Uterus (tissue), 4 donors: ENCODE measurements around the gene LCN6. TPM values are rescaled to one million over a fixed set of nuclear protein-coding genes. Genes with fewer than 3 reads are reported as not detected.

Experiments used
- DNase-seq, 2 donors: peaks; one replicate each; pipeline ENCODE4 v3.0.0-alpha.2; 2019 to 2020
- H3K27ac ChIP-seq, 2 donors: fragments of 200-600 bp; sonication (generic); 1 replicate in 1 of 2; 2 replicates in 1 of 2; pipeline ENCODE4 v1.5.1; 2016 to 2018
- H3K27me3 ChIP-seq, 2 donors: fragments of 200-600 bp; sonication (generic); one replicate each; pipeline ENCODE4 v1.5.1; 2018 to 2019; ENCODE audit warnings: control low read depth in 1 of 2
- H3K36me3 ChIP-seq, 2 donors: fragments of 200-600 bp; sonication (generic); one replicate each; pipeline ENCODE4 v1.5.1; 2019; ENCODE audit warnings: control low read depth in 1 of 2
- H3K4me1 ChIP-seq, 2 donors: fragments of 200-600 bp; sonication (generic); one replicate each; pipeline ENCODE4 v1.5.1; 2018 to 2019; ENCODE audit warnings: control low read depth in 1 of 2
- H3K4me3 ChIP-seq, 2 donors: fragments of 200-600 bp; sonication (generic); 1 replicate in 1 of 2; 2 replicates in 1 of 2; pipeline ENCODE4 v1.5.1; 2018 to 2019; ENCODE audit warnings: mild to moderate bottlenecking in 1 of 2
- H3K9me3 ChIP-seq, 2 donors: fragments of 200-600 bp; sonication (generic); one replicate each; pipeline ENCODE4 v1.5.1; 2019; ENCODE audit warnings: control low read depth in 1 of 2
- CTCF ChIP-seq, 4 experiments: fragments of 200-600 bp in 2 of 4; fragments of 450-650 bp in 2 of 4; sonication (generic) in 2 of 4; IDR thresholded peaks; one replicate each; pipeline ENCODE4 v1.5.1; 2016 to 2019; ENCODE audit warnings: antibody characterized with exemption in 4 of 4, mild to moderate bottlenecking in 2 of 4, moderate library complexity in 1 of 4
- POLR2A ChIP-seq, 2 donors: fragments of 450-650 bp; IDR thresholded peaks; one replicate each; pipeline ENCODE4 v1.6.1; 2016; ENCODE audit warnings: antibody characterized with exemption in 2 of 2, mild to moderate bottlenecking in 1 of 2, moderate library complexity in 1 of 2
- intact Hi-C: fragments of 100-400 bp; cut with DNase I; formaldehyde crosslinking; loops from one replicate; pipeline ENCODE4 v1.15.1; 2023; ENCODE audit warnings: low total_unique reads
- total RNA-seq, 4 donors: library from RNA; depleted of rRNA in 3 of 4; stranded (reverse); fragments of >200 nt in 3 of 4; gene quantifications; one replicate each; pipeline versions ENCODE4 v1.1.0 to v1.2.4, GENCODE V29; 2014 to 2023
- donor health status: DM: yes; HTN: yes; CAD: no.

The LCN6 gene
- total RNA-seq, 4 donors from 2014 or later, result 1.2 to 164 (median 89.7) TPM

DNA sequence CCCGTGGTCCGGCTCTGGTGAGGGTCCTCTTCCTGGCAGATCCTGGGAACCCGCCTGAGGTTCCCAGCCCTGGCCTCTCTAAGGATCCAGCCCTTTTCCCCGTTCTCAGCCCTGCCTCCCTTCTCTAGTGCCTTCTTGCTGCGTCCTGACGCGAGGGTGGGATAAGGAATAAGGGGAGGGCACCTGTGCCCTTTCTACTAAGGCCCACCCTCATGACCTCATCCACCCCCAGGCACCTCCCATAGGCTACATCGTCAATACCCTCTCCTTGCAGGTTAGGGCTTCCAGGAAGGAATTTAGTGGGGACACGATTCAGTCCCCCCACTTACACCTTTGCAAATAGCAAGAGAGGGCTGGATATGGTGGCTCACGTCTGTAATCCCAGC lies 46.7 kb downstream of the LCN6 start:
- Histone ChIP-seq H3K4me1 (no peaks in the 10 kb centered on the region), H3K27ac (no peak overlapping the region), H3K9me3 (no peaks in the 10 kb centered on the region), H3K36me3 (no peaks in the 10 kb centered on the region), H3K4me3 (no peak overlapping the region), H3K27me3 (no peaks in the 10 kb centered on the region)
- intact Hi-C loops, result no loop called here
- TF ChIP-seq CTCF (IDR thresholded peaks at IDR 0.05) (no peak), POLR2A (IDR thresholded peaks at IDR 0.05) (no peak)
- DNase-seq, result no peak

GRCh38 chr9:136700959-136701667 lies 47.2 kb downstream of the LCN6 start:
- intact Hi-C loops, result no loop called here
- no peaks in the 10 kb centered on the region for H3K27me3 ChIP-seq

GRCh38 chr9:136700304-136700703 lies 48.0 kb downstream of the LCN6 start:
- no peak for DNase-seq
- no peaks in the 10 kb centered on the region for H3K9me3 ChIP-seq
- H3K4me1 ChIP-seq, result no peaks in the 10 kb centered on the region
- no peak overlapping the region for H3K27ac ChIP-seq
- no peaks in the 10 kb centered on the region for H3K36me3 ChIP-seq
- TF ChIP-seq POLR2A (IDR thresholded peaks at IDR 0.05) (no peak), CTCF (IDR thresholded peaks at IDR 0.05) (no peak)
- intact Hi-C loops, result no loop called here
- no peak overlapping the region for H3K4me3 ChIP-seq
- no peaks in the 10 kb centered on the region for H3K27me3 ChIP-seq

More at GRCh38 chr9:136700959-136701667, 47.2 kb downstream of the LCN6 start:
- Histone ChIP-seq H3K36me3 (no peaks in the 10 kb centered on the region), H3K4me1 (no peaks in the 10 kb centered on the region), H3K4me3 (no peak overlapping the region), H3K27ac (no peak overlapping the region), H3K9me3 (no peaks in the 10 kb centered on the region)
- TF ChIP-seq CTCF (IDR thresholded peaks at IDR 0.05) (no peak), POLR2A (IDR thresholded peaks at IDR 0.05) (no peak)
- DNase-seq, result no peak

GRCh38 chr9:136698635-136699246 lies 49.6 kb downstream of the LCN6 start:
- H3K27ac ChIP-seq, result no peak overlapping the region
- DNase-seq, result no peak
- intact Hi-C loops, result no loop called here
- H3K4me3 ChIP-seq, result no peak overlapping the region
- H3K9me3 ChIP-seq, result no peaks in the 10 kb centered on the region
- no peaks in the 10 kb centered on the region for H3K4me1 ChIP-seq
- TF ChIP-seq CTCF (IDR thresholded peaks at IDR 0.05), result no peak
- no peak for TF ChIP-seq POLR2A (IDR thresholded peaks at IDR 0.05)
- no peaks in the 10 kb centered on the region for H3K27me3 ChIP-seq
- no peaks in the 10 kb centered on the region for H3K36me3 ChIP-seq

DNA sequence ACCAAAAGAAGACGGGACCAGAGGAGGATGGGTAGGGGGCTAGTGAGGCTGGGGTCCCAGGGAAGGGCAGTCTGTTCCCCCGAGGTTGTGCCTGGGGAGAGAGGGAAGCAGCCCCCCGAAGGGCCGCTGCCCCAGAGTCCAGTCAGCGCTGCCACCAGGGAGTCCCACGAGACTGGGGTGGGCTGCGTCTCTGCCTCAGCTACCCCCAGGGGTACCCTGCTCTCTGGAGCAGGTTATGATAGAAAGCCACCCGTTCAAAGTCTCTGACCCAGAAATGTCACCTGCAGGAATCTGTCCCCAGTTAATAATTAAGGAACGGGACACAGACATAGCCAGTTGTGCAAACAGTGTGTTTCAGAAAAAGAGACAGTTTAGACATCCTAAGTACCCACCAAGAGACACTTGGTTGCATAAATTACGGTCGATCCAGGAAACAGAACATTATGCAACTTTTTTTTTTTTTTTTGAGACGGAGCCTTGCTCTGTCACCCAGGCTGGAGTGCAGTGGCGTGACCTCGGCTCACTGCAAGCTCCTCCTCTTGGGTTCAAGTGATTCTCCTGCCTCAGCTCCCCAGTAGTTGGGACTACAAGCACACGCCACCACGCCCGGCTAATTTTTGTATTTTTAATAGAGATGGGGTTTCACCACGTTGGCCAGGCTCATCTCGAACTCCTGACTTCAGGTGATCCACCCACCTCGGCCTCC lies 50.4 kb downstream of the LCN6 start:
- no peak for TF ChIP-seq POLR2A (IDR thresholded peaks at IDR 0.05)
- no peak for TF ChIP-seq CTCF (IDR thresholded peaks at IDR 0.05)
- Histone ChIP-seq H3K36me3 (no peaks in the 10 kb centered on the region), H3K9me3 (no peaks in the 10 kb centered on the region), H3K4me3 (no peak overlapping the region), H3K27me3 (no peaks in the 10 kb centered on the region), H3K27ac (no peak overlapping the region), H3K4me1 (no peaks in the 10 kb centered on the region)
- intact Hi-C loops, result no loop called here
- no peak for DNase-seq
